T-helper 17 cell (primary cell): ENCODE measurements around the gene SDHB. TPM values are rescaled to one million over a fixed set of nuclear protein-coding genes. Genes with fewer than 3 reads are reported as not detected.
A peak's percentile ranks its signal among the peaks of the same experiment; 100 is the strongest.

ENCODE experiments used
- ATAC-seq: fragments of 150-1000 bp; cut with Tn5 transposase; 2 replicates; pipeline ENCODE4 v1.10.0; 2021; ENCODE audit warnings: mild to moderate bottlenecking, moderate library complexity
- DNase-seq, 3 donors: peaks; one replicate each; pipeline versions ENCODE4 v3.0.0 to v3.0.0-alpha.2; 2020 to 2021
- H3K9me3 ChIP-seq: one replicate; pipeline ENCODE4 v1.7.0; 2013; ENCODE audit warnings: low read length, mild to moderate bottlenecking; ENCODE audit not compliant: control insufficient read depth, poor library complexity, severe bottlenecking
- H3K27ac Mint-ChIP-seq: one replicate; pipeline ENCODE4 v1.8.0; 2022; ENCODE audit warnings: mild to moderate bottlenecking, moderate library complexity, mixed read lengths
- H3K27me3 Mint-ChIP-seq: one replicate; pipeline ENCODE4 v1.8.0; 2022; ENCODE audit warnings: mixed read lengths
- H3K36me3 Mint-ChIP-seq: one replicate; pipeline ENCODE4 v1.8.0; 2022; ENCODE audit warnings: low read depth, mixed read lengths
- H3K4me1 Mint-ChIP-seq: one replicate; pipeline ENCODE4 v1.8.0; 2022; ENCODE audit warnings: mild to moderate bottlenecking, mixed read lengths
- H3K4me3 Mint-ChIP-seq: one replicate; pipeline ENCODE4 v1.8.0; 2022; ENCODE audit warnings: mild to moderate bottlenecking, moderate library complexity, mixed read lengths
- total RNA-seq, 4 donors: library from RNA in 2 of 4; stranded (reverse) in 2 of 4; gene quantifications; one replicate each; pipeline ENCODE4 v1.2.3 and lab custom pipeline; 2022 to 2026

Gene SDHB
- total RNA-seq, 2 donors from 2014 or later = 43.6 to 48.5 TPM

GRCh38 chr1:16980473-16981268 is 73.2 kb downstream of the SDHB start, which contains the start of gene MFAP2:
Gene MFAP2 (minus strand): TSS chr1:16980620. CDS start chr1:16978273, 2,347 bp downstream.
- peak within 1 kb of the TSS; percentile 75 for H3K27ac Mint-ChIP-seq
- peaks cover 19% of the 10 kb centered on the region for H3K27me3 Mint-ChIP-seq
- peak; percentile 57 for ATAC-seq
- H3K9me3 ChIP-seq = no peaks in the 10 kb centered on the region
- peak within 1 kb of the TSS; percentile 93 for H3K4me3 Mint-ChIP-seq
- no peak for DNase-seq
- H3K36me3 Mint-ChIP-seq = peaks cover 5% of the 10 kb centered on the region
- H3K4me1 Mint-ChIP-seq = peaks cover 14% of the 10 kb centered on the region

- no peak overlapping the region for H3K27ac Mint-ChIP-seq
- no peak for ATAC-seq
These were observed 74.1 kb downstream of the SDHB start for GRCh38 chr1:16979475-16980327.

GRCh38 chr1:16978567-16979474 is 75.0 kb downstream of the SDHB start:
- Mint-ChIP-seq H3K36me3 (peaks cover 5% of the 10 kb centered on the region), H3K27me3 (peaks cover 19% of the 10 kb centered on the region), H3K4me1 (peaks cover 14% of the 10 kb centered on the region), H3K27ac (no peak overlapping the region), H3K4me3 (peak overlapping the region; percentile 78)
- DNase-seq (no peak), ATAC-seq (no peak)
- no peaks in the 10 kb centered on the region for H3K9me3 ChIP-seq

More at GRCh38 chr1:16979475-16980327, 74.1 kb downstream of the SDHB start:
- Mint-ChIP-seq H3K27me3 (peaks cover 19% of the 10 kb centered on the region), H3K4me1 (peaks cover 14% of the 10 kb centered on the region), H3K36me3 (peaks cover 5% of the 10 kb centered on the region), H3K4me3 (peak overlapping the region; percentile 78)
- no peaks in the 10 kb centered on the region for H3K9me3 ChIP-seq
- DNase-seq = no peak

DNA sequence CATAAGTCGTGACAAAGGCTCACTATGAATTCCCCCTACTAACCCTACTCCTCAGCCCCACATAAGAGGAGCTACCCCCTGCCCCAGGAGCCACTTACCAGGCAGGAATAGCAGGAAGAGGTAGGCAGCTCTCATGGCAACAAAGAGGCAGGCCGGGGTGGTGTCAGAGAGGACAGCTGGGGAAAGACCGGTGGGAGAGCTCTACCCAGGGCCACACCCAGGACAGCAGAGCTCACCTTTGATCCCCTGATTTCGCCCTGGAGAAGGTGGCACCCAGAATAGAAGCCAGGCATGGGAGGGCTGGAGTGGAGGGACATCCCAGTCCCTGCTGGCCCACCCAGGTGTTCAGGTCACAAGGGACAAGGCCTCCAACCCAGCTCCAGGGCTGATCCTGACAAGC is 75.7 kb downstream of the SDHB start:
- H3K27ac Mint-ChIP-seq = no peak overlapping the region
- no peaks in the 10 kb centered on the region for H3K9me3 ChIP-seq
- peaks cover 14% of the 10 kb centered on the region for H3K27me3 Mint-ChIP-seq
- DNase-seq (no peak), ATAC-seq (no peak)
- peaks cover 2% of the 10 kb centered on the region for H3K36me3 Mint-ChIP-seq
- H3K4me1 Mint-ChIP-seq = peaks cover 13% of the 10 kb centered on the region
- H3K4me3 Mint-ChIP-seq = no peak overlapping the region

DNA sequence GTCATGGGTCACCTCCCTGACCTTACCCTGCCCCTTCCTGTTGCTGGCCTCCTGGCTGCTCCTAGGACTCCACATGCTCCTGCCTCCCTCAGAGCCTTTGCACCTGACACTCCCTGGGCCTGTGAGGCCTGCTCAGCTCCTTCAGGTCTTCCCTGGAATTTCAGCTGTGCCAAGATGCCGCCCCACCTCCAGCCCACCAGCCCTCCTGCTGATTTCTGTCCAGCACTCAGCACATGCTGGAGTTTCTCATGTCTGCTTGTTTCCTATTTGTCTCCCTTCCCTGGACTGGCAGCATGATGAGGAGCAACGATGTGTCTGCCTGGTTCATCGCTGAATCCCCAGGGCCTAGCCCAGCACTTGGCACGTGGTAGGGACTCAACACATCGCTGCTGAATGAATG is 76.5 kb downstream of the SDHB start:
- Mint-ChIP-seq H3K4me3 (no peak overlapping the region), H3K27ac (no peak overlapping the region), H3K27me3 (peaks cover 10% of the 10 kb centered on the region), H3K36me3 (peaks cover 2% of the 10 kb centered on the region), H3K4me1 (peaks cover 13% of the 10 kb centered on the region)
- H3K9me3 ChIP-seq = no peaks in the 10 kb centered on the region
- DNase-seq = no peak
- ATAC-seq = no peak

GRCh38 chr1:16976966-16977365 is 76.9 kb downstream of the SDHB start:
- no peaks in the 10 kb centered on the region for H3K9me3 ChIP-seq
- Mint-ChIP-seq H3K4me1 (peaks cover 13% of the 10 kb centered on the region), H3K36me3 (peaks cover 2% of the 10 kb centered on the region), H3K27me3 (peaks cover 10% of the 10 kb centered on the region), H3K27ac (no peak overlapping the region), H3K4me3 (no peak overlapping the region)
- DNase-seq (no peak), ATAC-seq (no peak)

DNA sequence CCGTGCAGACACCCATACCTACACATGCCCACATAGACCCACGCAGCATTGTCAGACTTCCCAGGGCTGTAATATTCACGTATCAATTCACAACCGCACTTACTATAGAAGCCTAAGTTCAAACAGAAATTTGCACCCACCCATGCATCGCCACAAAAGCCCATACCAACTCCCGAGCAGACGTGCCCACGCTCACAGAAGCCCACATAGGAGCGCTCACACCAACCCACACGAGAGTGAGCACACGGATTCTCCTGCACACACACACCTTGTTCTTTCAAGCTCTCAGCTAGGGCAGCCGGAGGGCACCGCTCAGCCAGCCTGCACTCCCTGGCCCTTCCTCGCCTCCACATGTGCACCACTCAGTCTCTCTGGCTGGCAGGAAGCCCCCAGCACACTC is 78.0 kb downstream of the SDHB start:
- Mint-ChIP-seq H3K36me3 (peaks cover under 1% of the 10 kb centered on the region), H3K27me3 (peaks cover 2% of the 10 kb centered on the region), H3K27ac (no peak overlapping the region), H3K4me1 (peaks cover 6% of the 10 kb centered on the region), H3K4me3 (no peak overlapping the region)
- DNase-seq (no peak), ATAC-seq (no peak)
- H3K9me3 ChIP-seq = no peaks in the 10 kb centered on the region

DNA sequence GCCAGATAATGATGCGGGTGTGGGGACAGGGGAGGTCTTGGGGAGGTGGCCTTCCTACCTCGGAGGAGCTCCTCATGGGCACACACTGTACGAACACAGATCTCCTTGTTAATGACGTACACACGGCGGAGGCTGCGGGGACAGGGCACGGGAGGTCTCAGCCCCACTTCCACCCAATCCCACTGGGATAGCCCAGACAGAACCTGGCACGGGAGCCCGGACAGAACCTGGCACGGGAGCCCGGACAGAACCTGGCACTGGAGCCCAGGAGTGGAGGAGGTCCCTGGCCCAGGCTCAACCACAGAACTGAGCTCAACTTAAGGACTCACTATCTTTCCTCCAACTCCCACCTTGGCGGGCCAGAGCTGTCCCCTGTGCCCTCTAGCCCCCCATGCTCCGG is 78.6 kb downstream of the SDHB start:
- Mint-ChIP-seq H3K36me3 (no peaks in the 10 kb centered on the region), H3K27ac (no peak overlapping the region), H3K4me3 (no peak overlapping the region), H3K27me3 (no peaks in the 10 kb centered on the region), H3K4me1 (peaks cover 3% of the 10 kb centered on the region)
- ATAC-seq = no peak
- no peak for DNase-seq
- no peaks in the 10 kb centered on the region for H3K9me3 ChIP-seq

DNA sequence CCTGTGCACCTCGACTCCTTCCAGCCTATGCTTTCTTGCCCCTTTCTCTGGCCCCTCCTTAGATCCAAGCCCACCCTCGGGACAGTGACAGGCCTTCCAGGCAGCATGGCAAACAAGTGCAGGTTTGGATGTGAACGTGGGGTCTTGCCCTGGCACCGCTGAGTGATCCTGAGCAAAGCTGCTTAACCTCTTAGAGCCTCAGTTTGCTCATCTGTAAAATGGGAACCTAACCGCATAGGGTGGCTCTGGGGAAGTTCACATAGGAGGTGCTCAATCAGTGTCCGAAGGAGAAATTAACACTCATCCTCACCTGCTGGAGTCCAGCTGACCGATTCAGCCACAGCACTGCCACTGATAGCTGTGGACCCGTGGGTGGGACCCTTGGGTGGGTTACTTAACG is 80.6 kb downstream of the SDHB start:
- DNase-seq = no peak
- H3K9me3 ChIP-seq = no peaks in the 10 kb centered on the region
- Mint-ChIP-seq H3K27ac (no peak overlapping the region), H3K27me3 (no peaks in the 10 kb centered on the region), H3K4me3 (no peak overlapping the region), H3K36me3 (no peaks in the 10 kb centered on the region), H3K4me1 (peaks cover 3% of the 10 kb centered on the region)
- ATAC-seq = no peak

DNA sequence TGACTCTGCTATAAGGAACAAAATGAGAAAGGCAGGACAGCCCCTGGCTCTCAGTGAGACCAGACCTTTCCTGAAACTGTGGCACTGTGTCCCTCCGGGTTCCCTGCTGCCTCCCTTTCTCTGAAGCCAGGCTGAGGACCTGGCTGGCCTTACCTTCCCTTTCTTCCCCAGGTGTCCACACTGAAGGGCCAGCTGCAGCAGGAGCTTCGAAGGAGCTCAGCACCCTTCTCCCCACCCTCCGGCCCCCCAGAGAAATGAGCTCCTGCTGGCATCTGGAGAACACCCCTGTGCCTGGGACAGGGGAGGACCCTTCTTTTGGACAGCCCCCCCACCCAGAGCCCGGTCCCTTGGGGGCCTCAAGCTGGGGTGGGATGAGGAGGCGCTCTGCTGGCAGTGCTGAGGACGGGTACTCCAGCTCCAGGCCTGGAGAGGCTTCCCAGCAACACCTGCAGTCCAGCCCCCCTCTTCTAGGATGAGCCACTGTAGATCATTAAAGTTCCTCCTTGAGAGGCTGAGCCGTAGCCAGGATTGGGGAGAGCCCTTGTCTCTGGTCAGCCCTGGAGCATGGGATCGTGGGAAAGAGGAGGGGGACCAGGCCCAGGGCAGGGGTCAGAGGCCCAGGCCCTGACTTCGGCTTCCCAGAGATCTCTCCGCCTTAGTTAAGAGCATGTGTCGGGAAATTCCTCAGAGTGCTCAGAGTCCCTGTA is 81.5 kb downstream of the SDHB start:
- Mint-ChIP-seq H3K4me3 (no peak overlapping the region), H3K4me1 (peaks cover 3% of the 10 kb centered on the region), H3K27ac (no peak overlapping the region), H3K27me3 (no peaks in the 10 kb centered on the region), H3K36me3 (no peaks in the 10 kb centered on the region)
- DNase-seq (no peak), ATAC-seq (no peak)
- H3K9me3 ChIP-seq = no peaks in the 10 kb centered on the region

GRCh38 chr1:16971341-16972188 is 82.3 kb downstream of the SDHB start:
- DNase-seq (no peak), ATAC-seq (no peak)
- H3K27me3 Mint-ChIP-seq = no peaks in the 10 kb centered on the region
- H3K4me1 Mint-ChIP-seq = peaks cover 3% of the 10 kb centered on the region
- H3K9me3 ChIP-seq = no peaks in the 10 kb centered on the region
- H3K4me3 Mint-ChIP-seq = no peak overlapping the region
- no peaks in the 10 kb centered on the region for H3K36me3 Mint-ChIP-seq
- H3K27ac Mint-ChIP-seq = no peak overlapping the region
